ENCODE results near the gene MAG. TPM values are rescaled to one million over a fixed set of nuclear protein-coding genes. Genes with fewer than 3 reads are reported as not detected.

Gene MAG
- total RNA-seq, 1 experiment from 2014 or later: not detected

DNA sequence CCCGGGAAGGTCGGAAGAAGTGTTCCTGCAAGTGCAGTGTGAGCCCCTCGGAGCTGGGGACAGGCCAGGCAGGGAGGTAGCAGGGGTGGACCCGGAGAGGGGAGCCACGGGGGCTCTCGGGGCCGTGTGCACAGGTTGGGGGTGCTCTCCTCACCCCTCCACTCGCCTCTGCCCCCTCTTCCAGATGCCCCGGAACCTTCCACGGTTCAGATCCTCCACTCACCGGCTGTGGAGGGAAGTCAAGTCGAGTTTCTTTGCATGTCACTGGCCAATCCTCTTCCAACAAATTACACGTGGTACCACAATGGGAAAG, 46.0 kb downstream of the MAG start:
- Histone ChIP-seq H3K9me3 (ENCODE audit: control insufficient read depth, low read depth, low read length) (no peaks in the 10 kb centered on the region), H2BK20ac (ENCODE audit: low read depth, low read length, poor library complexity, severe bottlenecking) (no peak overlapping the region), H2BK15ac (ENCODE audit: low read depth, low read length) (no peak overlapping the region), H2BK120ac (ENCODE audit: low read depth, low read length, poor library complexity, severe bottlenecking) (no peak overlapping the region), H3K14ac (ENCODE audit: insufficient read depth, low read length) (no peak overlapping the region), H2AK5ac (ENCODE audit: insufficient read length, low read length) (no peak overlapping the region), H2BK12ac (ENCODE audit: insufficient read length, low read depth, low read length) (no peak overlapping the region), H3T11ph (ENCODE audit: low read length) (no peak overlapping the region), H3K79me2 (ENCODE audit: insufficient read depth, low read length) (no peaks in the 10 kb centered on the region), H3K4me1 (ENCODE audit: insufficient read depth, low read length) (no peaks in the 10 kb centered on the region), H3K27ac (ENCODE audit: insufficient read length, low read depth, low read length) (no peak overlapping the region), H3K56ac (ENCODE audit: insufficient read length, low read depth, low read length) (no peak overlapping the region), H3K27me3 (ENCODE audit: insufficient read depth, low read length) (no peaks in the 10 kb centered on the region), H4K20me1 (ENCODE audit: control insufficient read depth, insufficient read depth, insufficient read length) (no peaks in the 10 kb centered on the region), H3K23me2 (ENCODE audit: insufficient read length, low read depth, low read length, poor library complexity, severe bottlenecking) (no peaks in the 10 kb centered on the region), H2AFZ (ENCODE audit: low read length) (no peak overlapping the region), H4K5ac (ENCODE audit: insufficient read length, low read depth, low read length) (no peak overlapping the region), H3K9ac (ENCODE audit: extremely low read depth, insufficient read length, low read length) (no peak overlapping the region), H3K79me1 (ENCODE audit: insufficient read depth, low read depth, low read length, poor library complexity, severe bottlenecking) (no peaks in the 10 kb centered on the region), H3K4me2 (ENCODE audit: insufficient read depth, insufficient read length, low read length) (no peak overlapping the region), H4K8ac (replicated peaks; ENCODE audit: insufficient read length, low read depth, low read length) (no peak overlapping the region), H3K18ac (ENCODE audit: insufficient read length, low read depth, low read length) (no peak overlapping the region), H3K23ac (ENCODE audit: insufficient read length, low read depth, low read length) (no peak overlapping the region), H3K4ac (ENCODE audit: low read depth, low read length) (no peak overlapping the region), H4K91ac (ENCODE audit: insufficient read length, low read depth, low read length) (no peak overlapping the region), H2BK5ac (ENCODE audit: insufficient read length, low read length) (no peak overlapping the region)
- no CpG with 5 or more reads among the region's 13 CpGs for WGBS (ENCODE audit: extremely low coverage, insufficient read length, low lambda C conversion rate)
- no peak for DNase-seq
- peaks cover 0 to 4% of the 10 kb centered on the region in 2 experiments; a peak in 2 of 4 replicates for H3K4me1 Mint-ChIP-seq
- H3K9me3 Mint-ChIP-seq: no peaks in the 10 kb centered on the region
- TF ChIP-seq, protein P1, sequence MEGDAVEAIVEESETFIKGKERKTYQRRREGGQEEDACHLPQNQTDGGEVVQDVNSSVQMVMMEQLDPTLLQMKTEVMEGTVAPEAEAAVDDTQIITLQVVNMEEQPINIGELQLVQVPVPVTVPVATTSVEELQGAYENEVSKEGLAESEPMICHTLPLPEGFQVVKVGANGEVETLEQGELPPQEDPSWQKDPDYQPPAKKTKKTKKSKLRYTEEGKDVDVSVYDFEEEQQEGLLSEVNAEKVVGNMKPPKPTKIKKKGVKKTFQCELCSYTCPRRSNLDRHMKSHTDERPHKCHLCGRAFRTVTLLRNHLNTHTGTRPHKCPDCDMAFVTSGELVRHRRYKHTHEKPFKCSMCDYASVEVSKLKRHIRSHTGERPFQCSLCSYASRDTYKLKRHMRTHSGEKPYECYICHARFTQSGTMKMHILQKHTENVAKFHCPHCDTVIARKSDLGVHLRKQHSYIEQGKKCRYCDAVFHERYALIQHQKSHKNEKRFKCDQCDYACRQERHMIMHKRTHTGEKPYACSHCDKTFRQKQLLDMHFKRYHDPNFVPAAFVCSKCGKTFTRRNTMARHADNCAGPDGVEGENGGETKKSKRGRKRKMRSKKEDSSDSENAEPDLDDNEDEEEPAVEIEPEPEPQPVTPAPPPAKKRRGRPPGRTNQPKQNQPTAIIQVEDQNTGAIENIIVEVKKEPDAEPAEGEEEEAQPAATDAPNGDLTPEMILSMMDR (conservative IDR thresholded peaks at IDR 0.05): no peak
- H3K27me3 Mint-ChIP-seq (ENCODE audit: low read depth): peaks cover 8% of the 10 kb centered on the region
- no peak overlapping the region for H3K4me3 Mint-ChIP-seq
- no peak overlapping the region for H3K27ac Mint-ChIP-seq
- no peaks in the 10 kb centered on the region for H3K36me3 Mint-ChIP-seq (ENCODE audit: insufficient read depth in 1 of 3, low read depth in 3 of 3)

Measured in H9 (cell line).